OCI-LY3 (cell line): ENCODE results near the gene SLC7A1.

Experiments
- CTCF ChIP-seq: fragments of 200-600, 300-600 bp; sonication (generic); IDR thresholded peaks from 2 replicates; pipeline ENCODE4 v1.5.1; 2014; ENCODE audit warnings: antibody characterized with exemption, low read length, low read depth
- EZH2phosphoT487 ChIP-seq: fragments of 200-600 bp; shearing (Covaris generic); IDR thresholded peaks from 2 replicates; pipeline ENCODE4 v1.6.1; 2018; ENCODE audit warnings: antibody characterized with exemption, mixed run types, low read depth

- TF ChIP-seq CTCF (no peak), EZH2phosphoT487 (no peak)
Measured at GRCh38 chr13:29572575-29572974, 22.9 kb downstream of the SLC7A1 start.
